Activated CD4-positive, alpha-beta T cell treated with anti-CD3 and anti-CD28 coated beads, Interleukin-2, amount 10 ng/mL, durations not matched to agents 7 days and 5 days (primary cell): Measurements from ENCODE around the gene INTS12. TPM values are rescaled to one million over a fixed set of nuclear protein-coding genes. Genes with fewer than 3 reads are reported as not detected.

Experiments
- CTCF ChIA-PET: fragments of 350-600 bp; sonication (Branson Sonifier 250); formaldehyde crosslinking; loops from one replicate; lab custom pipeline; 2021; ENCODE audit warnings: antibody characterized with exemption; lab: Charles Lee
- POLR2A ChIA-PET: fragments of 350-600 bp; sonication (Branson Sonifier 250); formaldehyde crosslinking; loops from one replicate; lab custom pipeline; 2021; ENCODE audit warnings: antibody characterized with exemption; lab: Charles Lee
- DNase-seq: peaks from one replicate; pipeline ENCODE4 v3.0.0-alpha.2; 2020
- H3K27ac Mint-ChIP-seq: one replicate; pipeline ENCODE4 v1.8.0; 2021; ENCODE audit warnings: mild to moderate bottlenecking, moderate library complexity, mixed read lengths
- H3K27me3 Mint-ChIP-seq: one replicate; pipeline ENCODE4 v1.8.0; 2021; ENCODE audit warnings: mixed read lengths
- H3K36me3 Mint-ChIP-seq: one replicate; pipeline ENCODE4 v1.8.0; 2021; ENCODE audit warnings: low read depth, mixed read lengths
- H3K4me1 Mint-ChIP-seq: one replicate; pipeline ENCODE4 v1.8.0; 2021; ENCODE audit warnings: mixed read lengths
- H3K4me3 Mint-ChIP-seq: one replicate; pipeline ENCODE4 v1.8.0; 2021; ENCODE audit warnings: mild to moderate bottlenecking, moderate library complexity, mixed read lengths
- H3K9me3 Mint-ChIP-seq: one replicate; pipeline ENCODE4 v1.8.0; 2021; ENCODE audit warnings: mixed read lengths
- total RNA-seq, 2 experiments: library from RNA; stranded (reverse); gene quantifications; one replicate each; pipeline ENCODE4 v1.2.3, GENCODE V29; 2021

The INTS12 gene
- total RNA-seq, 2 experiments from 2014 or later, result 16.0 to 18.9 TPM

DNA sequence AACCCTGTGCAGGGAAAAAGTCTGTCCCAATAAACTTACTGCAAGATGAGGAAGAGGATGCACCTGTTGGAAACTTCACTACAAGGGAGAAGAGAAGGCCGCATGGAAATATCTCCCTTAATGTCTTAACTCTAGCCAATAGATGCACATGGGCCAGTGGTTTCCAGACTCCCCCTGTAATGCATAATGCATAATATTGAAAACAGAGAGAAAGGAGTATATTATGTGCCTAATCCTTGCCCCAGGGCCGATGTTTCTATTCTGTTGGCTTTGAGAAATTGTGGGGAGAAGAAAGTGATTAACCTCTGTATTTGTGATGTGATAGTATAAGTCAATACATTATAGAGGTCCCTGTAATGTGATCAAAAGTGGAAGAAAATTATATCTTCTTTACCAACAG, 37.2 kb downstream of the INTS12 start:
- no peak overlapping the region for H3K4me3 Mint-ChIP-seq
- H3K27me3 Mint-ChIP-seq, result peaks cover 12% of the 10 kb centered on the region
- no peak overlapping the region for H3K27ac Mint-ChIP-seq
- no peaks in the 10 kb centered on the region for H3K4me1 Mint-ChIP-seq
- CTCF ChIA-PET, result no interaction called here
- no peak for DNase-seq
- H3K9me3 Mint-ChIP-seq, result no peaks in the 10 kb centered on the region
- POLR2A ChIA-PET, result no interaction called here
- H3K36me3 Mint-ChIP-seq, result no peaks in the 10 kb centered on the region

GRCh38 chr4:105670684-105671083, 37.8 kb downstream of the INTS12 start:
- ChIA-PET POLR2A (no interaction called here), CTCF (no interaction called here)
- no peak for DNase-seq
- H3K4me3 Mint-ChIP-seq, result no peak overlapping the region
- no peaks in the 10 kb centered on the region for H3K9me3 Mint-ChIP-seq
- peaks cover 12% of the 10 kb centered on the region for H3K27me3 Mint-ChIP-seq
- H3K27ac Mint-ChIP-seq, result no peak overlapping the region
- no peaks in the 10 kb centered on the region for H3K4me1 Mint-ChIP-seq
- no peaks in the 10 kb centered on the region for H3K36me3 Mint-ChIP-seq

DNA sequence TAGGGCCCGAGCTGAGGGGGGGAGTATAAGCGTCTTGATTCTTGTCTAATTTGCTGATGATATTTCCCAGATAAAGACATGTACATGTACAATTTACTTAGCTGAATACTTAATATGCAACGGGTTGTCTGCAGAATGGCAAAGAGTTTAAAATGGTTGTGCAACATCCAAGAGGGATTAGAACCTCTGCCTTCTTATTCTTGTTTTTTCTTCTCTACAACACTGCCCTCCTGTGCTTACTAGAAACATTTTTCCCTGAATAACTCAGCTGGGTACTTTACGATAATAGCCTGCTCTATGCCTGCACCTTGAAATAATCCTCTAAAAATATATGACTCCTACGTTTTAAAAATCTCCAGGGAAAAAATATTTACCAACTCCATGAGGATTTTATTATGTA, 41.8 kb downstream of the INTS12 start:
- ChIA-PET CTCF (no interaction called here), POLR2A (no interaction called here)

GRCh38 chr4:105662935-105663675, 45.4 kb downstream of the INTS12 start:
- Mint-ChIP-seq H3K27ac (no peak overlapping the region), H3K4me3 (no peak overlapping the region), H3K27me3 (peaks cover 7% of the 10 kb centered on the region), H3K36me3 (no peaks in the 10 kb centered on the region), H3K4me1 (peaks cover 2% of the 10 kb centered on the region), H3K9me3 (no peaks in the 10 kb centered on the region)
- no peak for DNase-seq
- ChIA-PET POLR2A (no interaction called here), CTCF (no interaction called here)

More for the DNA sequence above, 41.8 kb downstream of the INTS12 start:
- Mint-ChIP-seq H3K9me3 (no peaks in the 10 kb centered on the region), H3K36me3 (no peaks in the 10 kb centered on the region), H3K27me3 (peaks cover 6% of the 10 kb centered on the region), H3K4me3 (no peak overlapping the region), H3K4me1 (peaks cover 2% of the 10 kb centered on the region), H3K27ac (no peak overlapping the region)
- DNase-seq, result no peak

DNA sequence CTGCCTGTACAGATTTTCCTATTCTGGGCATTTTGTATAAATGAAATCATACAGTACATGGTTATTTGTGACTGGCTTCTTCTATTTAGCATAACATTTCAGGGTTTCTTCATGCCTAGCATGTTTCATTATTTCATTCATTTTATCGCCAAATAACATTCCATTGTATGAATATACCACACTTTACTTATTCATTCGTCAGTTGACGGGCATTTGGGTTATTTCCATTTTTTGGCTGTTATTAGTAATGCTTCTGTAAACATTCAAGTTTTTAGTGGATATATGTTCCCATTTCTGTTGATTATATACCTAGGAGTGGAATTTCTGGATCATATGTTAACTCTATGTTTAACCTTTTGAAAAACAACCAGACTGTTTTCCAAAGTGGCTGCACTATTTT, 47.5 kb downstream of the INTS12 start:
- no peak overlapping the region for H3K4me3 Mint-ChIP-seq

DNA sequence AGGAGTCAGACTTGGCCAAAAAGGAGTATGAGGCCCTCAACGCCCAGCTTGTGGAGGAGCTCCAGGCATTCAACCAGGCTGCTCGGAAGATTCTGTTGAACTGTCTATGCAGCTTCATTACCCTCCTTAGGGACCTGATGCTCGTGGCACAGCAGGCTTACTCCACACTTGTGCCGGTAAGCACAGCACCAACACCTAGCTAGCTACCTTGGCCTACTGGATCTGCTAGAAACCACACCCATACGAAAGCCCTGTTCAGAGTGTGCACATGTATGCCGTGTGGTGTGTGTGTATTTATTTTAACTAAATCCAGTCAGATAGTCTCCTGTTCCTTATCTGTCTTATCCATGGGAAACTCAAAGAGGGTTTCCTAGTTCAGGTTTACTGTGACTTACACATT, 49.3 kb downstream of the INTS12 start:
- H3K27ac Mint-ChIP-seq, result no peak overlapping the region
- H3K4me3 Mint-ChIP-seq, result no peak overlapping the region
- H3K9me3 Mint-ChIP-seq, result no peaks in the 10 kb centered on the region
- POLR2A ChIA-PET, result interaction anchor here (0.6 kb wide), 1 partner anchor 8 kb away, joined by 3 read pairs; no protein-coding TSS in a partner anchor
- H3K36me3 Mint-ChIP-seq, result no peaks in the 10 kb centered on the region
- DNase-seq, result no peak
- H3K4me1 Mint-ChIP-seq, result peaks cover 2% of the 10 kb centered on the region
- H3K27me3 Mint-ChIP-seq, result peaks cover 11% of the 10 kb centered on the region
- CTCF ChIA-PET, result no interaction called here

More for the DNA sequence above, 47.5 kb downstream of the INTS12 start:
- H3K4me1 Mint-ChIP-seq, result peaks cover 2% of the 10 kb centered on the region
- H3K36me3 Mint-ChIP-seq, result no peaks in the 10 kb centered on the region
- POLR2A ChIA-PET, result no interaction called here
- H3K9me3 Mint-ChIP-seq, result no peaks in the 10 kb centered on the region
- H3K27ac Mint-ChIP-seq, result no peak overlapping the region
- DNase-seq, result no peak
- CTCF ChIA-PET, result no interaction called here
- H3K27me3 Mint-ChIP-seq, result peaks cover 9% of the 10 kb centered on the region

GRCh38 chr4:105657117-105657765, 51.2 kb downstream of the INTS12 start:
- H3K4me1 Mint-ChIP-seq, result no peaks in the 10 kb centered on the region
- no peaks in the 10 kb centered on the region for H3K36me3 Mint-ChIP-seq
- DNase-seq, result no peak
- no peak overlapping the region for H3K27ac Mint-ChIP-seq
- ChIA-PET POLR2A (no interaction called here), CTCF (no interaction called here)
- no peaks in the 10 kb centered on the region for H3K9me3 Mint-ChIP-seq
- H3K4me3 Mint-ChIP-seq, result no peak overlapping the region
- H3K27me3 Mint-ChIP-seq, result peaks cover 12% of the 10 kb centered on the region

GRCh38 chr4:105652286-105652888, 56.1 kb downstream of the INTS12 start:
- ChIA-PET POLR2A (no interaction called here), CTCF (no interaction called here)
- Mint-ChIP-seq H3K36me3 (no peaks in the 10 kb centered on the region), H3K27me3 (peaks cover 15% of the 10 kb centered on the region), H3K4me3 (no peak overlapping the region), H3K9me3 (no peaks in the 10 kb centered on the region), H3K27ac (no peak overlapping the region), H3K4me1 (no peaks in the 10 kb centered on the region)
- no peak for DNase-seq

DNA sequence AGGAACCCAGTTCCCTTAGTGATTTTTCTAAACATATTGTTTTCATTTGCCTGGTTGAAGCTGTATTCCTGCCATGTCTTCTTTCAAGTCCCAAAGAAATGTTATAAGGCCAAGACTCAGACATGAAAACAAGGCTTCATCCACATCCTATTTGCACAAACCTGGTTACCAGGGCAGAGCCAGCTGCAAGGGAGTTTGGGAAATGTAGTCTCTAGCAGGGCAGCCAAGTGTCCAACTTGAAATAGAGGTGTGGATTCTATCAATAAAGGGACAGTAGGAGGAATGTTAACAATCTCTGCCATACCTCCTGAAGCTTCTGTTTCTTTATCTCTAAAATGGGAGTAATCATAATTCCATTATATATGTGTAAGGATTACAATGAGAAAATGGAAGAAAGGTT, 56.6 kb downstream of the INTS12 start:
- no peak overlapping the region for H3K27ac Mint-ChIP-seq
- no peaks in the 10 kb centered on the region for H3K36me3 Mint-ChIP-seq
- no peaks in the 10 kb centered on the region for H3K9me3 Mint-ChIP-seq
- H3K27me3 Mint-ChIP-seq, result peaks cover 17% of the 10 kb centered on the region
- CTCF ChIA-PET, result no interaction called here
- no peaks in the 10 kb centered on the region for H3K4me1 Mint-ChIP-seq
- no peak overlapping the region for H3K4me3 Mint-ChIP-seq
- DNase-seq, result no peak
- POLR2A ChIA-PET, result no interaction called here

GRCh38 chr4:105650190-105650589, 58.3 kb downstream of the INTS12 start:
- Mint-ChIP-seq H3K27ac (no peak overlapping the region), H3K9me3 (no peaks in the 10 kb centered on the region), H3K4me1 (no peaks in the 10 kb centered on the region), H3K36me3 (no peaks in the 10 kb centered on the region), H3K4me3 (no peak overlapping the region), H3K27me3 (peaks cover 19% of the 10 kb centered on the region)
- DNase-seq, result no peak
- ChIA-PET CTCF (no interaction called here), POLR2A (no interaction called here)

- POLR2A ChIA-PET, result no interaction called here
- Mint-ChIP-seq H3K4me3 (no peak overlapping the region), H3K36me3 (no peaks in the 10 kb centered on the region), H3K9me3 (no peaks in the 10 kb centered on the region), H3K4me1 (no peaks in the 10 kb centered on the region), H3K27me3 (peaks cover 23% of the 10 kb centered on the region), H3K27ac (no peak overlapping the region)
- CTCF ChIA-PET, result no interaction called here
- no peak for DNase-seq
These were observed 63.0 kb downstream of the INTS12 start for GRCh38 chr4:105645440-105645839.

GRCh38 chr4:105644257-105644656, 64.2 kb downstream of the INTS12 start:
- no peak overlapping the region for H3K4me3 Mint-ChIP-seq
- no peak overlapping the region for H3K27ac Mint-ChIP-seq
- no peaks in the 10 kb centered on the region for H3K9me3 Mint-ChIP-seq
- ChIA-PET POLR2A (no interaction called here), CTCF (no interaction called here)
- H3K36me3 Mint-ChIP-seq, result no peaks in the 10 kb centered on the region
- no peak for DNase-seq
- H3K4me1 Mint-ChIP-seq, result no peaks in the 10 kb centered on the region
- H3K27me3 Mint-ChIP-seq, result peaks cover 27% of the 10 kb centered on the region

- Mint-ChIP-seq H3K4me1 (no peaks in the 10 kb centered on the region), H3K36me3 (no peaks in the 10 kb centered on the region), H3K27ac (no peak overlapping the region), H3K4me3 (no peak overlapping the region), H3K27me3 (peaks cover 27% of the 10 kb centered on the region), H3K9me3 (no peaks in the 10 kb centered on the region)
- ChIA-PET CTCF (no interaction called here), POLR2A (no interaction called here)
- no peak for DNase-seq
These were observed 66.6 kb downstream of the INTS12 start for GRCh38 chr4:105641845-105642244.
